HEK293 (cell line): Measurements from ENCODE around the gene FAM118A.

Experiments used
- GLIS2 ChIP-seq: fragments of 450-650 bp; formaldehyde crosslinking; IDR thresholded peaks from 2 replicates; pipeline ENCODE4 v1.5.1; 2016; ENCODE audit warnings: missing biosample characterization, missing genetic modification characterization
- HIC1 ChIP-seq: fragments of 450-650 bp; formaldehyde crosslinking; IDR thresholded peaks from 2 replicates; pipeline ENCODE4 v1.5.1; 2016; ENCODE audit warnings: missing biosample characterization, missing genetic modification characterization
- IKZF3 ChIP-seq: fragments of 450-650 bp; IDR thresholded peaks from 2 replicates; pipeline ENCODE4 v1.5.0; 2018; ENCODE audit warnings: missing biosample characterization, mild to moderate bottlenecking, missing genetic modification characterization, moderate library complexity
- MZF1 ChIP-seq: fragments of 450-650 bp; formaldehyde crosslinking; IDR thresholded peaks from 2 replicates; pipeline ENCODE4 v1.5.1; 2017; ENCODE audit warnings: missing biosample characterization, missing genetic modification characterization, borderline replicate concordance
- PBX3 ChIP-seq: sonication (generic); formaldehyde crosslinking; IDR thresholded peaks from 2 replicates; pipeline ENCODE4 v1.8.1; 2022; ENCODE audit warnings: mild to moderate bottlenecking, moderate library complexity, missing genetic modification reagents
- TRIM28 ChIP-seq: IDR thresholded peaks from 2 replicates; pipeline ENCODE4 v1.6.1; 2011; ENCODE audit warnings: low read length, control low read depth, borderline replicate concordance
- YY2 ChIP-seq: fragments of 450-650 bp; formaldehyde crosslinking; IDR thresholded peaks from 2 replicates; pipeline ENCODE4 v1.5.1; 2016; ENCODE audit warnings: missing biosample characterization, missing genetic modification characterization
- ZFHX2 ChIP-seq: fragments of 450-650 bp; formaldehyde crosslinking; conservative IDR thresholded peaks from 2 replicates; pipeline ENCODE4 v1.5.1; 2016; ENCODE audit warnings: missing biosample characterization, missing genetic modification characterization
- ZNF112 ChIP-seq: fragments of 450-650 bp; formaldehyde crosslinking; IDR thresholded peaks from 2 replicates; pipeline ENCODE4 v1.5.0; 2017; ENCODE audit warnings: missing biosample characterization, missing genetic modification characterization
- ZNF133 ChIP-seq: fragments of 450-650 bp; formaldehyde crosslinking; IDR thresholded peaks from 2 replicates; pipeline ENCODE4 v1.5.1; 2016; ENCODE audit warnings: missing biosample characterization, missing genetic modification characterization
- ZNF140 ChIP-seq: fragments of 450-650 bp; formaldehyde crosslinking; IDR thresholded peaks from 2 replicates; pipeline ENCODE4 v1.5.1; 2016; ENCODE audit warnings: missing biosample characterization, missing genetic modification characterization
- ZNF2 ChIP-seq: fragments of 450-650 bp; formaldehyde crosslinking; IDR thresholded peaks from 2 replicates; pipeline ENCODE4 v1.5.1; 2016; ENCODE audit warnings: missing biosample characterization, missing genetic modification characterization
- ZNF324 ChIP-seq: fragments of 450-650 bp; formaldehyde crosslinking; IDR thresholded peaks from 2 replicates; pipeline ENCODE4 v1.5.1; 2016; ENCODE audit warnings: missing biosample characterization, missing genetic modification characterization
- ZNF362 ChIP-seq: fragments of 450-650 bp; formaldehyde crosslinking; IDR thresholded peaks from 2 replicates; pipeline ENCODE4 v1.5.1; 2016; ENCODE audit warnings: missing biosample characterization, missing genetic modification characterization
- ZNF48 ChIP-seq: fragments of 450-650 bp; formaldehyde crosslinking; IDR thresholded peaks from 2 replicates; pipeline ENCODE4 v1.5.1; 2016; ENCODE audit warnings: missing biosample characterization, missing genetic modification characterization
- ZNF560 ChIP-seq: fragments of 450-650 bp; formaldehyde crosslinking; IDR thresholded peaks from 2 replicates; pipeline ENCODE4 v1.5.1; 2017; ENCODE audit warnings: missing biosample characterization, missing genetic modification characterization, borderline replicate concordance
- ZNF658 ChIP-seq: fragments of 450-650 bp; formaldehyde crosslinking; IDR thresholded peaks from 2 replicates; pipeline ENCODE4; 2016; ENCODE audit warnings: missing biosample characterization, missing genetic modification characterization
- ZNF670 ChIP-seq: fragments of 450-650 bp; formaldehyde crosslinking; IDR thresholded peaks from 2 replicates; pipeline ENCODE4 v1.5.1; 2016; ENCODE audit warnings: missing biosample characterization, missing genetic modification characterization, low read depth
- ZNF692 ChIP-seq: fragments of 450-650 bp; formaldehyde crosslinking; IDR thresholded peaks from 2 replicates; pipeline ENCODE4 v1.5.1; 2016; ENCODE audit warnings: missing biosample characterization, missing genetic modification characterization
- ZNF704 ChIP-seq: fragments of 450-650 bp; formaldehyde crosslinking; IDR thresholded peaks from 2 replicates; pipeline ENCODE4 v1.5.1; 2016; ENCODE audit warnings: missing biosample characterization, missing genetic modification characterization
- ZSCAN5A ChIP-seq: fragments of 450-650 bp; formaldehyde crosslinking; IDR thresholded peaks from 2 replicates; pipeline ENCODE4 v1.5.1; 2016; ENCODE audit warnings: missing biosample characterization, missing genetic modification characterization
- TF ChIP-seq, protein P1 (sequence below): fragments of 450-650 bp; formaldehyde crosslinking; IDR thresholded peaks from 2 replicates; pipeline ENCODE4 v1.5.1; 2016; ENCODE audit warnings: missing biosample characterization, missing genetic modification characterization
- TF ChIP-seq, protein P2 (sequence below): fragments of 450-650 bp; formaldehyde crosslinking; IDR thresholded peaks from 2 replicates; pipeline ENCODE4 v1.5.1; 2016; ENCODE audit warnings: missing biosample characterization, missing genetic modification characterization

FAM118A gene

GRCh38 chr22:45268958-45269844 lies 40.5 kb upstream of the FAM118A start (continued):
- TF ChIP-seq ZNF133 (tag by site-specific recombination) (no peak), ZSCAN5A (no peak), ZNF692 (tag by site-specific recombination) (no peak), ZFHX2 (tag by site-specific recombination) (peak; percentile 63), ZNF140 (no peak), HIC1 (no peak), ZNF704 (tag by site-specific recombination) (no peak), PBX3 (no peak), ZNF362 (tag by site-specific recombination) (no peak), ZNF670 (tag by site-specific recombination) (no peak), ZNF658 (tag by site-specific recombination) (no peak), TRIM28 (no peak), MZF1 (tag by site-specific recombination) (no peak), IKZF3 (tag by site-specific recombination) (no peak), ZNF48 (tag by site-specific recombination) (no peak), ZNF112 (tag by site-specific recombination) (no peak), ZNF560 (tag by site-specific recombination) (no peak), GLIS2 (tag by site-specific recombination) (peak; percentile 41; the same call in 1 of the 2 replicates), YY2 (tag by site-specific recombination) (peak; percentile 30; the same call in 1 of the 2 replicates), ZNF324 (no peak), ZNF2 (tag by site-specific recombination) (no peak)
- TF ChIP-seq, protein P1, sequence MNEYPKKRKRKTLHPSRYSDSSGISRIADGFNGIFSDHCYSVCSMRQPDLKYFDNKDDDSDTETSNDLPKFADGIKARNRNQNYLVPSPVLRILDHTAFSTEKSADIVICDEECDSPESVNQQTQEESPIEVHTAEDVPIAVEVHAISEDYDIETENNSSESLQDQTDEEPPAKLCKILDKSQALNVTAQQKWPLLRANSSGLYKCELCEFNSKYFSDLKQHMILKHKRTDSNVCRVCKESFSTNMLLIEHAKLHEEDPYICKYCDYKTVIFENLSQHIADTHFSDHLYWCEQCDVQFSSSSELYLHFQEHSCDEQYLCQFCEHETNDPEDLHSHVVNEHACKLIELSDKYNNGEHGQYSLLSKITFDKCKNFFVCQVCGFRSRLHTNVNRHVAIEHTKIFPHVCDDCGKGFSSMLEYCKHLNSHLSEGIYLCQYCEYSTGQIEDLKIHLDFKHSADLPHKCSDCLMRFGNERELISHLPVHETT, result no peak
- TF ChIP-seq, protein P2, sequence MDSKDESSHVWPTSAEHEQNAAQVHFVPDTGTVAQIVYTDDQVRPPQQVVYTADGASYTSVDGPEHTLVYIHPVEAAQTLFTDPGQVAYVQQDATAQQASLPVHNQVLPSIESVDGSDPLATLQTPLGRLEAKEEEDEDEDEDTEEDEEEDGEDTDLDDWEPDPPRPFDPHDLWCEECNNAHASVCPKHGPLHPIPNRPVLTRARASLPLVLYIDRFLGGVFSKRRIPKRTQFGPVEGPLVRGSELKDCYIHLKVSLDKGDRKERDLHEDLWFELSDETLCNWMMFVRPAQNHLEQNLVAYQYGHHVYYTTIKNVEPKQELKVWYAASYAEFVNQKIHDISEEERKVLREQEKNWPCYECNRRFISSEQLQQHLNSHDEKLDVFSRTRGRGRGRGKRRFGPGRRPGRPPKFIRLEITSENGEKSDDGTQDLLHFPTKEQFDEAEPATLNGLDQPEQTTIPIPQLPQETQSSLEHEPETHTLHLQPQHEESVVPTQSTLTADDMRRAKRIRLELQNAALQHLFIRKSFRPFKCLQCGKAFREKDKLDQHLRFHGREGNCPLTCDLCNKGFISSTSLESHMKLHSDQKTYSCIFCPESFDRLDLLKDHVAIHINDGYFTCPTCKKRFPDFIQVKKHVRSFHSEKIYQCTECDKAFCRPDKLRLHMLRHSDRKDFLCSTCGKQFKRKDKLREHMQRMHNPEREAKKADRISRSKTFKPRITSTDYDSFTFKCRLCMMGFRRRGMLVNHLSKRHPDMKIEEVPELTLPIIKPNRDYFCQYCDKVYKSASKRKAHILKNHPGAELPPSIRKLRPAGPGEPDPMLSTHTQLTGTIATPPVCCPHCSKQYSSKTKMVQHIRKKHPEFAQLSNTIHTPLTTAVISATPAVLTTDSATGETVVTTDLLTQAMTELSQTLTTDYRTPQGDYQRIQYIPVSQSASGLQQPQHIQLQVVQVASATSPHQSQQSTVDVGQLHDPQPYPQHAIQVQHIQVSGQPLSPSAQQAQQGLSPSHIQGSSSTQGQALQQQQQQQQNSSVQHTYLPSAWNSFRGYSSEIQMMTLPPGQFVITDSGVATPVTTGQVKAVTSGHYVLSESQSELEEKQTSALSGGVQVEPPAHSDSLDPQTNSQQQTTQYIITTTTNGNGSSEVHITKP (tag by site-specific recombination), result no peak
